ENCODE measurements around the gene TNN.

TNN gene

DNA sequence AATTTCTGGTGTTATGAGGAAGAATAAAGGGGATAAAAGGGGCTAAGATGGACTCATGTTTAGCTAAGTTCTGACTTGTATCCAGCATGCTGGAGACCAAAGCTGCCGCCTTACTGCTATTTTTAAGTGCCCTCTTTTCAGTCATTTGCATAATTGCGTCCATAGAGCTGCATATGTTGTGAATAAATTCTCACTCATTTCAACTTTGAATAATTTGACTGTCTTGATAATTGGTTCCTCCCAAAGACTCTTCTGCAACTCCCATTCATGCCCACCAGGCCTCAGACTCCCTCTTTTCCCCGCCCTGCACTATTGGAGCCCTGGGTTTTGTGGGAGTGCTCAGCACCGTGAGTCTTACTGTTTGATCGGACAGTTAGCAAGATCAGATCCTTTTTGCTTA, 79.9 kb downstream of the TNN start:
- peaks cover 27 to 39% of the 10 kb centered on the region in 2 donors for H3K27me3 Mint-ChIP-seq
- H3K36me3 Mint-ChIP-seq (ENCODE audit: insufficient read depth): no peaks in the 10 kb centered on the region
- no peak for ATAC-seq (replicated peaks)

DNA sequence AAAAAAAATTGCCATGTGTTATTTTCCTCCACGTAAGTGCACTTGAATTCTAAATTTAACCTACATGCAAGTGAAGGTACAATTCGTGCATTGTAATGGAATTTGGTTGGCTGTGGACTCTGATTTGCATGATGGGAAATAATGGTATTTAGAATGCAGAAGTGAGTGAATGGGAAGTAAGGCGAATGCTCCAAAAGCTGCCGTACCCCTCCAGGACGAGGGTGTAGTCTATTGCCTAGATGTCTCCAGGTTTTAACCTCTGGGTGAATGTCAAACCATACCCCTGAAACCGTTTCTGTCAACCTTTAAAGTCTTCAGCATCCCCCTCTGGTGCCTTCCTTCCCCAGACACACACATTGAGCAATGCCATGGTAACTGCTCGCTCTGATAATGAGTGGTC, 80.4 kb downstream of the TNN start:
- ATAC-seq (replicated peaks) (no peak), DNase-seq (no peak)
- no peaks in the 10 kb centered on the region for H3K36me3 Mint-ChIP-seq (ENCODE audit: insufficient read depth)
- H3K27ac Mint-ChIP-seq: no peak overlapping the region
- no peaks in the 10 kb centered on the region for H3K9me3 Mint-ChIP-seq
- H3K27me3 Mint-ChIP-seq: peaks cover 27 to 44% of the 10 kb centered on the region in 2 donors
- H3K4me3 Mint-ChIP-seq: no peak overlapping the region
- H3K4me1 Mint-ChIP-seq (ENCODE audit: low read depth in 2 of 2): peaks cover 3 to 4% of the 10 kb centered on the region in 2 donors

More for the DNA sequence above, 79.9 kb downstream of the TNN start:
- H3K4me1 Mint-ChIP-seq (ENCODE audit: low read depth in 2 of 2): peaks cover 3 to 4% of the 10 kb centered on the region in 2 donors
- H3K27ac Mint-ChIP-seq: no peak overlapping the region
- H3K4me3 Mint-ChIP-seq: no peak overlapping the region
- H3K9me3 Mint-ChIP-seq: no peaks in the 10 kb centered on the region
- DNase-seq: no peak

DNA sequence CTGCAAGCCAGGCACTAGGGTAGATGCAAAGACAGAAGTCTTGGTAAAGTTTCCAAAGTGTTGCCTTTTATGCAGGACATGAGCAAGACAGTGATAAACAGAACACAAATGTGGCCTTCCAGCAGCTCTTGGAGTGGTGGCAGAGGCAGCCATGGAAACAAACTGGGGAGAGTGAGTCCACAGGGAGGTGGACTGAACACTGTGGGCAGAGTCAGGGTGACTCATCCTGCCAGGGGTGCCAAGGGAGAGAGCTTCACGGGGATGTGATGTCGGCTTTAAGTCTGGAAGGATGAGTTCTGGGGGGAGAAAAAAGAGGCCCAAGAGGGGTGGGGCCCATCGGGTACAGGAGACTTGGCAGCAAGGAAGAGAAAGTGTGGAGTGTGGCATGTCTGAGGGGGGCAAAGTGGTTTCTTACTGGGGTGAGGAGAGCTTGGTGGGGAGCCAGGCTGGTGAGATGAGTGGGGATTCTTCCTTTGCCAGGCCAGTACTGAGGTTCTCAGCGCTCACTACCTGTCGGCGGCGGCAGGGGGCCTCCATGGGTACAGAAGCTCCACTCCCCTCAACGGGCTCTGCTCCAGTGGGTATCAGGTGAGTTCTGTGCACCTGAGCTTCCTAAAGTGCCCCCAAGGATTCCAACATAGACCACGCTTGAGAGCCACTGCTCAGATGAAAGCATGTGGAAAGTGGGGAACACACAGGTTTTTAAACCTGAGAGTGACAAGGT, 83.1 kb downstream of the TNN start:
- peaks cover 32 to 46% of the 10 kb centered on the region in 2 donors for H3K27me3 Mint-ChIP-seq
- no peak overlapping the region for H3K4me3 Mint-ChIP-seq
- no peak for ATAC-seq (replicated peaks)
- H3K9me3 Mint-ChIP-seq: no peaks in the 10 kb centered on the region
- no peak overlapping the region for H3K27ac Mint-ChIP-seq
- no peak for DNase-seq
- no peaks in the 10 kb centered on the region for H3K36me3 Mint-ChIP-seq (ENCODE audit: insufficient read depth)
- H3K4me1 Mint-ChIP-seq (ENCODE audit: low read depth in 2 of 2): peaks cover 6 to 13% of the 10 kb centered on the region in 2 donors

GRCh38 chr1:175152006-175152652, 84.5 kb downstream of the TNN start:
- H3K4me3 Mint-ChIP-seq: no peak overlapping the region
- H3K27ac Mint-ChIP-seq: no peak overlapping the region
- H3K27me3 Mint-ChIP-seq: peaks cover 30 to 46% of the 10 kb centered on the region in 2 donors
- H3K36me3 Mint-ChIP-seq (ENCODE audit: insufficient read depth): no peaks in the 10 kb centered on the region
- ATAC-seq (replicated peaks) (peak; percentile 83), DNase-seq (peak; percentile 62 to 68 (median 62))
- H3K4me1 Mint-ChIP-seq (ENCODE audit: low read depth in 2 of 2): peaks cover 4 to 13% of the 10 kb centered on the region in 2 donors
- H3K9me3 Mint-ChIP-seq: no peaks in the 10 kb centered on the region

GRCh38 chr1:175154629-175155472, 87.2 kb downstream of the TNN start:
- peak; percentile 70 for ATAC-seq (replicated peaks)
- DNase-seq: peak; percentile 66 to 76 (median 68)
- no peak overlapping the region for H3K27ac Mint-ChIP-seq
- peaks cover 30 to 43% of the 10 kb centered on the region in 2 donors for H3K27me3 Mint-ChIP-seq
- no peaks in the 10 kb centered on the region for H3K36me3 Mint-ChIP-seq (ENCODE audit: insufficient read depth)
- no peak overlapping the region for H3K4me3 Mint-ChIP-seq
- H3K9me3 Mint-ChIP-seq: no peaks in the 10 kb centered on the region
- H3K4me1 Mint-ChIP-seq (ENCODE audit: low read depth in 2 of 2): peaks cover 4 to 13% of the 10 kb centered on the region in 2 donors

GRCh38 chr1:175155473-175155856, 87.8 kb downstream of the TNN start:
- H3K9me3 Mint-ChIP-seq: no peaks in the 10 kb centered on the region
- H3K36me3 Mint-ChIP-seq (ENCODE audit: insufficient read depth): peaks cover under 1% of the 10 kb centered on the region
- H3K4me3 Mint-ChIP-seq: no peak overlapping the region
- H3K27ac Mint-ChIP-seq: no peak overlapping the region
- H3K27me3 Mint-ChIP-seq: peaks cover 28 to 37% of the 10 kb centered on the region in 2 donors
- no peak for DNase-seq
- peaks cover 4 to 13% of the 10 kb centered on the region in 2 donors for H3K4me1 Mint-ChIP-seq (ENCODE audit: low read depth in 2 of 2)
- no peak for ATAC-seq (replicated peaks)

DNA sequence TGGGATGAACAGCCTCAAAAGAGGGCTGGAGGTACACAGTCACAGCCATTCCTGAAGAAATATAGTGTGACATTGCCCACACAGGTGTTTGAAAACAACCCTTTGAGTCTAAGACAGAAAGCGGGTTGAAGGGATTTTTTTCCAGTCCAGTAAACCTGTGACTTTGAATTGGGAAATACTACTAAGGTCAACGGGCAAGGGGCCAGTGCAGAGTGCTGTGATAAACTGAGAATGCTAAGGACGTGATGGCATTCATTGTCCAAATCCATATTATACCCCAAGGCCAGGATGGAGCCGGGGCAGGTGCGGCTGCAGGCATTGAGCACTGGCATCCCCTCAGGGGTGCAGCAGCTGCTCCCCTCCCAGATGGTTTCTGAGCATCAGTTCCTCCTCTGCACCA, 88.3 kb downstream of the TNN start:
- H3K27ac Mint-ChIP-seq: no peak overlapping the region
- ATAC-seq (replicated peaks): no peak
- H3K4me1 Mint-ChIP-seq (ENCODE audit: low read depth in 2 of 2): peaks cover 7 to 18% of the 10 kb centered on the region in 2 donors

DNA sequence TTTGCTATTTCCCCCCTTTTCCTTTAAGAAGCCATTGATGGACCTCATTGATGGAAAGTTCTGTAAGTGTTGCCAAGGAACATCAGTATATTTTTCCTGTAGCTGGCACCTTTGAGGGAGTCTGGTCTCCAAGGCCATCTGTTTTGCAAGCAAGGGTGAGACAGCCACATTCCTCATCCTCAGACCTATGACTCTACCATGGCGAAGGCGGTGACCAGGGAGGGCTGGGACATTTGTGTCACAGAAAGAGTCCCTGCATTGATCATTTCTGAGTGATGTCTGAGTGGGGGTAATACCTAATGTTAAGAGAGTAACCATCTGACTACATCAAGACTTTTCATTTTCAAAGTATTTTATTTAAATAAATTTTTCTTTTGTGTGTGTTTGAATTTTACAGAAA, 89.6 kb downstream of the TNN start:
- H3K4me3 Mint-ChIP-seq: no peak overlapping the region
- no peak for ATAC-seq (replicated peaks)
- H3K27ac Mint-ChIP-seq: no peak overlapping the region
- DNase-seq: no peak
- H3K9me3 Mint-ChIP-seq: no peaks in the 10 kb centered on the region
- peaks cover 6% of the 10 kb centered on the region for H3K36me3 Mint-ChIP-seq (ENCODE audit: insufficient read depth)
- H3K27me3 Mint-ChIP-seq: peaks cover 11 to 19% of the 10 kb centered on the region in 2 donors
- peaks cover 7 to 25% of the 10 kb centered on the region in 2 donors for H3K4me1 Mint-ChIP-seq (ENCODE audit: low read depth in 2 of 2)

More for the DNA sequence above, 88.3 kb downstream of the TNN start:
- Mint-ChIP-seq H3K36me3 (ENCODE audit: insufficient read depth) (peaks cover 5% of the 10 kb centered on the region), H3K27me3 (peaks cover 23 to 32% of the 10 kb centered on the region in 2 donors), H3K4me3 (no peak overlapping the region), H3K9me3 (no peaks in the 10 kb centered on the region)
- DNase-seq: no peak

GRCh38 chr1:175158170-175158591, 90.5 kb downstream of the TNN start:
- Mint-ChIP-seq H3K4me1 (ENCODE audit: low read depth in 2 of 2) (peaks cover 6 to 24% of the 10 kb centered on the region in 2 donors), H3K4me3 (no peak overlapping the region), H3K9me3 (no peaks in the 10 kb centered on the region), H3K27me3 (peaks cover 7 to 10% of the 10 kb centered on the region in 2 donors), H3K36me3 (ENCODE audit: insufficient read depth) (peaks cover 11% of the 10 kb centered on the region), H3K27ac (peak overlapping the region in 1 of 2 donors; percentile 27)
- no peak for ATAC-seq (replicated peaks)
- DNase-seq: no peak

DNA sequence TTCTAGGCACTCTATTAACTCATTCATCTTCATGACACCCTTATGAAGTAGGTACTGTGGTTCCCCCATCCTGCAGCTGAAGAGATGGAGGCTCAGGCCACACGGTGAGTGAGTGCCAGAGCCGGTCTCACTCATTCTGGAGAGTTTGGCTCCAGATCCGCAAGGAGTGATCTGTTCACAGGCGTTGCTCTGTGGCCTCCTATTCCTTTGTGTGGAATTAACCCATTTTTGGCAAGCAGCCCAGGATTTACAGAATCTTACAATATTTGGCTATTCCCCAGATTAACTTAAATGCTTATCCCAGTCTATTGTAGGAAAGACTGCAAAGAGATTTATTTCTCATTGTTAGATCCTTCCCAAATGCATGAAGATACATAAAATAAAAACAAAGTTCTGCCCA, 95.3 kb downstream of the TNN start:
- Mint-ChIP-seq H3K9me3 (no peaks in the 10 kb centered on the region), H3K27ac (peak overlapping the region; percentile 20 to 85), H3K4me1 (ENCODE audit: low read depth in 2 of 2) (peaks cover 21 to 40% of the 10 kb centered on the region in 2 donors), H3K27me3 (no peaks in the 10 kb centered on the region), H3K4me3 (no peak overlapping the region), H3K36me3 (ENCODE audit: insufficient read depth) (peaks cover 33% of the 10 kb centered on the region)
- ATAC-seq (replicated peaks) (no peak), DNase-seq (no peak)

DNA sequence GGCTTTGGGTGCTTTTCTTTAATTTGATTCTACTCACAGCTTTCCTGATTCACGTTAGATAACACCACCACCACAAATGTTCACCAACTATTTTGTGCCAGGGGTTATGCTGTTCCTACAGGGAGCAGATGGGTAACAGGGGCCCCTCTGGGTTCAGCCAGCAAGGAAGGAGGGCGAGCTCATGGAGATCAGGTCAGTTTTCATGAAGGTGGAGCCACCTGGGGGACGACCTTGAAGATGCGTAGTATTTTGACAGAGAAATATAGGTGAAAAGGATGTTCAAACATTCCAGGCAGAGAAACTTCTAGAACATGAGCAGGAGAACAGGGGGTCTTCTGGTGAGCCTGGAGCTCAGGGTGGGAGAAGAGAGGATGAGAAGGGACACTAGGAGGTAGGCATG, 96.1 kb downstream of the TNN start:
- ATAC-seq (replicated peaks) (no peak), DNase-seq (no peak)
- Mint-ChIP-seq H3K4me1 (ENCODE audit: low read depth in 2 of 2) (peaks cover 28 to 47% of the 10 kb centered on the region in 2 donors), H3K27me3 (no peaks in the 10 kb centered on the region), H3K36me3 (ENCODE audit: insufficient read depth) (peaks cover 36% of the 10 kb centered on the region), H3K27ac (peak overlapping the region; percentile 20 to 85), H3K9me3 (no peaks in the 10 kb centered on the region), H3K4me3 (no peak overlapping the region)

- H3K36me3 Mint-ChIP-seq (ENCODE audit: insufficient read depth): peaks cover 39% of the 10 kb centered on the region
- no peak overlapping the region for H3K27ac Mint-ChIP-seq
- H3K27me3 Mint-ChIP-seq: no peaks in the 10 kb centered on the region
- H3K4me3 Mint-ChIP-seq: no peak overlapping the region
- no peak for ATAC-seq (replicated peaks)
- no peaks in the 10 kb centered on the region for H3K9me3 Mint-ChIP-seq
- no peak for DNase-seq
- peaks cover 36 to 57% of the 10 kb centered on the region in 2 donors for H3K4me1 Mint-ChIP-seq (ENCODE audit: low read depth in 2 of 2)
Measured at GRCh38 chr1:175164751-175165150, 97.1 kb downstream of the TNN start.

DNA sequence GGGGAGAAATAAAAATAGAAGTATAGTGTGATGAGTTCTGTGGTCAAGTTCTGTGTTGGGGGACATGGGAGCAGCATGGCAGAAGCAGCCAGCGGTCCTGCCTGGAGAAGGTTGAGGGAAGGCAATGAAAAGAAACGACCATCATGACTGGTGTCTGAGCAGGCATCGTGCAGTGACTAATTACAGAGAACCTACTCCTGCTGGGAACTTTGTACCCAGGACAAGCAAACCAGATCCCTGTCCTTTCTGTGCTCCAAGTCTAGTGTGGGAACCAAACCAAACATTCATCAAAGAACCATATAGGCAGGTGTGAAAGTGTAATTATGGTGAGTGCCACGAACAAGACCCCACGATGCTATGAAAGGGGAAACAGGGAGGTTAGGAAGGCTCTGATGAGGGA, 99.1 kb downstream of the TNN start:
- Mint-ChIP-seq H3K4me3 (no peak overlapping the region), H3K27ac (peak overlapping the region; percentile 75 to 89), H3K9me3 (no peaks in the 10 kb centered on the region), H3K27me3 (no peaks in the 10 kb centered on the region), H3K36me3 (ENCODE audit: insufficient read depth) (peaks cover 36% of the 10 kb centered on the region), H3K4me1 (ENCODE audit: low read depth in 2 of 2) (peaks cover 49 to 65% of the 10 kb centered on the region in 2 donors)
- no peak for ATAC-seq (replicated peaks)
- no peak for DNase-seq

All from effector memory CD8-positive, alpha-beta T cell (primary cell).